CD4-positive, CD25-positive, alpha-beta regulatory T cell (primary cell): ENCODE measurements around the gene GAN. TPM values are rescaled to one million over a fixed set of nuclear protein-coding genes. Genes with fewer than 3 reads are reported as not detected.
A peak's percentile ranks its signal among the peaks of the same experiment; 100 is the strongest.

Source experiments
- ATAC-seq, 2 donors: fragments of 150-1000 bp; cut with Tn5 transposase; one replicate each; pipeline ENCODE4 v1.10.0; 2021; ENCODE audit warnings: low read depth in 2 of 2, moderate number of reproducible peaks in 2 of 2, moderate library complexity in 1 of 2
- DNase-seq, 3 donors: peaks; one replicate each; pipeline versions ENCODE4 v3.0.0 to v3.0.0-alpha.2; 2012 to 2022; ENCODE audit warnings: mixed read lengths in 1 of 3
- H3K27ac ChIP-seq: one replicate; pipeline ENCODE4 v1.7.0; 2013; ENCODE audit warnings: mild to moderate bottlenecking, low read length; ENCODE audit not compliant: insufficient read depth, poor library complexity, severe bottlenecking
- H3K27me3 ChIP-seq: one replicate; pipeline ENCODE4 v1.7.0; 2013; ENCODE audit warnings: low read length; ENCODE audit not compliant: control insufficient read depth, insufficient read depth
- H3K36me3 ChIP-seq: one replicate; pipeline ENCODE4 v1.7.0; 2013; ENCODE audit warnings: mild to moderate bottlenecking, low read length, moderate library complexity; ENCODE audit not compliant: control insufficient read depth, insufficient read depth
- H3K4me1 ChIP-seq: 2 replicates; pipeline ENCODE4 v1.7.0; 2013; ENCODE audit warnings: mild to moderate bottlenecking, low read length; ENCODE audit not compliant: insufficient read depth, control insufficient read depth, poor library complexity, severe bottlenecking
- H3K4me3 ChIP-seq: one replicate; pipeline ENCODE4 v1.7.0; 2013; ENCODE audit warnings: low read depth, mild to moderate bottlenecking, low read length, moderate library complexity
- H3K9me3 ChIP-seq, 2 experiments: 1 replicate in 1 of 2; 2 replicates in 1 of 2; pipeline ENCODE4 v1.7.0; 2013; ENCODE audit warnings: low read length in 2 of 2, mild to moderate bottlenecking in 1 of 2, moderate library complexity in 1 of 2; ENCODE audit not compliant: control insufficient read depth in 2 of 2
- H3K27ac Mint-ChIP-seq, 3 donors: one replicate each; pipeline ENCODE4 v1.8.0; 2020 to 2022; ENCODE audit warnings: mild to moderate bottlenecking in 3 of 3, mixed read lengths in 3 of 3, moderate library complexity in 2 of 3
- H3K27me3 Mint-ChIP-seq: one replicate; pipeline ENCODE4 v1.8.0; 2022; ENCODE audit warnings: mild to moderate bottlenecking, mixed read lengths
- H3K36me3 Mint-ChIP-seq: one replicate; pipeline ENCODE4 v1.8.0; 2020; ENCODE audit warnings: mixed read lengths
- H3K4me1 Mint-ChIP-seq, 4 donors: one replicate each; pipeline ENCODE4 v1.8.0; 2020 to 2022; ENCODE audit warnings: mixed read lengths in 4 of 4, mild to moderate bottlenecking in 1 of 4
- H3K4me3 Mint-ChIP-seq, 4 donors: one replicate each; pipeline ENCODE4 v1.8.0; 2020 to 2022; ENCODE audit warnings: mild to moderate bottlenecking in 4 of 4, mixed read lengths in 4 of 4, moderate library complexity in 3 of 4
- H3K9me3 Mint-ChIP-seq, 7 donors: one replicate each; pipeline ENCODE4 v1.8.0; 2020 to 2022; ENCODE audit warnings: mixed read lengths in 7 of 7, mild to moderate bottlenecking in 3 of 7, moderate library complexity in 2 of 7
- polyA plus RNA-seq, 4 donors: library from polyadenylated mRNA; unstranded; fragments of 300-500 nt; fragmentation: Illumina TruSeq; gene quantifications; one replicate each; pipeline ENCODE4 v1.2.3, GENCODE V29; 2021
- total RNA-seq: library from RNA; stranded (reverse); gene quantifications from one replicate; pipeline ENCODE4 v1.2.3, GENCODE V29; 2022

Gene GAN
- total and polyA plus RNA-seq, 5 donors from 2014 or later = 1.2 to 14.0 (median 2.7) TPM

DNA sequence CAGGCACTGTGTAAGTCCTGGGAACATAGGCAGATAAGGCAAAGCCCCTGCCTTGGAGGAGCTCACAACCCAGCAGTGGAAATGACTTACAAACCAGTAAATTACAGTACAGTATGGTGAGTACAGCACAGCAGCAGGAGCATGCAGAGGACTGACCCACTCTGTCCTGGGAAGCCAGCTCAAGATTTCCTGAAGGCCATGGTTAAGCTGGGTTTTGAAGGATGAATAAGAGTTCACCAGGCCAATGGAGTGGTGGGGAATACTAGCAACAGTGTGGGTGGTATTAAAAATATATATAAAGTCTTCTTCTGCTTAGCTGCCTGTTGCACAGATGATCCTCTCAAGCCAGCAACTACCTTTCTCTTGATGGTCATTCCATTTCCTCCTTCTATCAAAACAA lies 3.0 kb upstream of the GAN start:
- no peak overlapping the region for H3K27ac ChIP-seq
- H3K9me3 ChIP-seq = no peaks in the 10 kb centered on the region
- H3K4me1 ChIP-seq = peaks cover 22% of the 10 kb centered on the region
- Mint-ChIP-seq H3K4me1 (peaks cover 18 to 80% (median 46%) of the 10 kb centered on the region in 4 donors), H3K9me3 (no peaks in the 10 kb centered on the region), H3K27ac (peak overlapping the region in 2 of 3 donors; percentile 34 to 67), H3K27me3 (peaks cover 4% of the 10 kb centered on the region), H3K4me3 (peak overlapping the region in 1 of 4 donors; percentile 8), H3K36me3 (peaks cover 9% of the 10 kb centered on the region)
- H3K27me3 ChIP-seq = no peaks in the 10 kb centered on the region
- ATAC-seq = no peak
- H3K4me3 ChIP-seq = no peak overlapping the region
- DNase-seq = no peak
- no peaks in the 10 kb centered on the region for H3K36me3 ChIP-seq

- H3K9me3 Mint-ChIP-seq = no peaks in the 10 kb centered on the region
- peak overlapping the region; percentile 92 to 99 (median 98) for H3K4me3 Mint-ChIP-seq
- Histone ChIP-seq H3K36me3 (no peaks in the 10 kb centered on the region), H3K27ac (peak overlapping the region; percentile 72), H3K27me3 (no peaks in the 10 kb centered on the region), H3K9me3 (no peaks in the 10 kb centered on the region), H3K4me1 (peaks cover 22% of the 10 kb centered on the region), H3K4me3 (peak overlapping the region; percentile 99)
- peaks cover 5% of the 10 kb centered on the region for H3K36me3 Mint-ChIP-seq
- peaks cover 4% of the 10 kb centered on the region for H3K27me3 Mint-ChIP-seq
- DNase-seq (no peak), ATAC-seq (no peak)
- H3K27ac Mint-ChIP-seq = peak overlapping the region; percentile 94 to 99 (median 98)
- H3K4me1 Mint-ChIP-seq = peaks cover 8 to 80% (median 51%) of the 10 kb centered on the region in 4 donors
Observed at GRCh38 chr16:81313701-81314602, 810 bp upstream of the GAN start.

GRCh38 chr16:81315271-81316175 lies 761 bp downstream of the GAN start:
- no peaks in the 10 kb centered on the region for H3K27me3 ChIP-seq
- no peaks in the 10 kb centered on the region for H3K36me3 ChIP-seq
- H3K9me3 ChIP-seq = no peaks in the 10 kb centered on the region
- peak; percentile 13 to 51 (median 23) for DNase-seq
- H3K9me3 Mint-ChIP-seq = no peaks in the 10 kb centered on the region
- H3K27me3 Mint-ChIP-seq = peaks cover 4% of the 10 kb centered on the region
- peak overlapping the region; percentile 85 for H3K4me3 ChIP-seq
- peak overlapping the region; percentile 72 for H3K27ac ChIP-seq
- H3K36me3 Mint-ChIP-seq = peaks cover 5% of the 10 kb centered on the region
- no peak for ATAC-seq
- peak overlapping the region; percentile 91 to 99 (median 98) for H3K4me3 Mint-ChIP-seq
- H3K4me1 Mint-ChIP-seq = peaks cover 10 to 76% (median 50%) of the 10 kb centered on the region in 4 donors
- peak overlapping the region in 2 of 3 donors; percentile 60 to 88 for H3K27ac Mint-ChIP-seq
- H3K4me1 ChIP-seq = peaks cover 22% of the 10 kb centered on the region

- Mint-ChIP-seq H3K4me1 (peaks cover 15 to 74% (median 51%) of the 10 kb centered on the region in 4 donors), H3K27ac (peak overlapping the region in 2 of 3 donors; percentile 60 to 88), H3K36me3 (peaks cover 5% of the 10 kb centered on the region), H3K4me3 (peak overlapping the region; percentile 89 to 97 (median 92)), H3K27me3 (peaks cover 4% of the 10 kb centered on the region), H3K9me3 (no peaks in the 10 kb centered on the region)
- H3K9me3 ChIP-seq = no peaks in the 10 kb centered on the region
- peak overlapping the region; percentile 85 for H3K4me3 ChIP-seq
- H3K4me1 ChIP-seq = peaks cover 22% of the 10 kb centered on the region
- H3K27ac ChIP-seq = no peak overlapping the region
- ATAC-seq (no peak), DNase-seq (no peak)
- no peaks in the 10 kb centered on the region for H3K36me3 ChIP-seq
- H3K27me3 ChIP-seq = no peaks in the 10 kb centered on the region
Observed at GRCh38 chr16:81316176-81316496, 1.4 kb downstream of the GAN start.

DNA sequence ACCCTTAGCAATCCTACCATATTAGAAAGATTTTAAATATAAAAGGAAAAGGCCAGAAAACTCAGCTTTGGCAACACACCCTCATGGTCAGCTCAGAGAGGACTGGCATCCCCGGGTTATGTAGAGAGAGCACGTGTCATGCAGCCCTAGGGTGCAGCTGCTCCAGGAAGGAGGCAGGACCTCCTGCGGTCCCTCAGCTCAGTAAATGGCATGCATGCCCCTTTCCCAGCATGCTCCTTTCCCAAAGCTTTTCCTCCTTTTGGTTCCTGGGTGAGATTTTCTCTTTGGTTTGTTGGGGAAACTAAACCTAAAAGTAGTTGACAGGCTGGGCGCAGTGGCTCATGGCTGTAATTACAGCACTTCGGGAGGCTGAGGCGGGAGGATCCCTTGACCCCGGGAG lies 3.9 kb downstream of the GAN start:
- Histone ChIP-seq H3K27ac (no peak overlapping the region), H3K4me3 (no peak overlapping the region), H3K27me3 (no peaks in the 10 kb centered on the region), H3K9me3 (no peaks in the 10 kb centered on the region), H3K4me1 (peaks cover 13% of the 10 kb centered on the region), H3K36me3 (no peaks in the 10 kb centered on the region)
- H3K4me3 Mint-ChIP-seq = no peak overlapping the region
- no peak overlapping the region for H3K27ac Mint-ChIP-seq
- no peaks in the 10 kb centered on the region for H3K36me3 Mint-ChIP-seq
- peaks cover 20 to 54% (median 42%) of the 10 kb centered on the region in 4 donors for H3K4me1 Mint-ChIP-seq
- H3K9me3 Mint-ChIP-seq = no peaks in the 10 kb centered on the region
- peaks cover 4% of the 10 kb centered on the region for H3K27me3 Mint-ChIP-seq
- no peak for DNase-seq
- no peak for ATAC-seq

- ATAC-seq = no peak
- Mint-ChIP-seq H3K27ac (no peak overlapping the region), H3K27me3 (peaks cover 3% of the 10 kb centered on the region)
Observed at GRCh38 chr16:81319221-81319912, 4.6 kb downstream of the GAN start.

DNA sequence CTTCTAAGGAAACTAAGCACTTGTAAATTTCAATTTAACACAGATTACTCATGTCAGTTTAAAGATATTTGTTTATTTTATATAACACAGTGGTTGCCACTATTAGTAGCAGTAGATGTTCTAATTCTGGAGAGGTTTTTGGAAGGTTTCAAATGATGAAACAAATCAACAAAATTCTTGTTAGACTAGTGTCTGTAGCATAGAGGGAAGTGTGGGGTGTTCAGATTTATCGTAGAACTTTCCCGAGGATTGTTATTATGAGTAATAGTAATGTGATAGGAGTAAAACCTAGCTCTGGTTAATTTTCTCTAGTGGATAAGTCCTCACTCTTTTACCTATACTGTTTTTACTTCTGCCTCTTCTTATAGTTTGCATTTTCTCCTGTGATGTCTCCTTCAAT lies 6.3 kb downstream of the GAN start:
- H3K4me1 Mint-ChIP-seq = peaks cover 13 to 53% (median 40%) of the 10 kb centered on the region in 4 donors
- peak overlapping the region in 2 of 4 donors; percentile 37 to 63 for H3K4me3 Mint-ChIP-seq
- no peaks in the 10 kb centered on the region for H3K9me3 Mint-ChIP-seq
- Histone ChIP-seq H3K9me3 (no peaks in the 10 kb centered on the region), H3K4me1 (peaks cover 1% of the 10 kb centered on the region), H3K36me3 (no peaks in the 10 kb centered on the region), H3K4me3 (no peak overlapping the region), H3K27ac (no peak overlapping the region), H3K27me3 (no peaks in the 10 kb centered on the region)
- no peaks in the 10 kb centered on the region for H3K27me3 Mint-ChIP-seq
- no peak overlapping the region for H3K27ac Mint-ChIP-seq
- DNase-seq (no peak), ATAC-seq (no peak)
- peaks cover 16% of the 10 kb centered on the region for H3K36me3 Mint-ChIP-seq

More at GRCh38 chr16:81319221-81319912, 4.6 kb downstream of the GAN start:
- Histone ChIP-seq H3K4me3 (no peak overlapping the region), H3K27me3 (no peaks in the 10 kb centered on the region), H3K4me1 (peaks cover 7% of the 10 kb centered on the region), H3K36me3 (no peaks in the 10 kb centered on the region), H3K27ac (no peak overlapping the region), H3K9me3 (no peaks in the 10 kb centered on the region)
- H3K4me3 Mint-ChIP-seq = peak overlapping the region in 1 of 4 donors; percentile 4
- no peaks in the 10 kb centered on the region for H3K9me3 Mint-ChIP-seq
- no peak for DNase-seq
- peaks cover 4% of the 10 kb centered on the region for H3K36me3 Mint-ChIP-seq
- H3K4me1 Mint-ChIP-seq = peaks cover 18 to 50% (median 41%) of the 10 kb centered on the region in 4 donors
